ENCODE results near the gene TRPV4. TPM values are rescaled to one million over a fixed set of nuclear protein-coding genes. Genes with fewer than 3 reads are reported as not detected.
"Not testable (repeated sequence)": the region's sequence is repeated elsewhere in the genome, so short reads cannot be mapped to it uniquely, and the experiment has no call there.

Gene TRPV4
- total RNA-seq, 1 donor from 2014 or later = 1.7 TPM

DNA sequence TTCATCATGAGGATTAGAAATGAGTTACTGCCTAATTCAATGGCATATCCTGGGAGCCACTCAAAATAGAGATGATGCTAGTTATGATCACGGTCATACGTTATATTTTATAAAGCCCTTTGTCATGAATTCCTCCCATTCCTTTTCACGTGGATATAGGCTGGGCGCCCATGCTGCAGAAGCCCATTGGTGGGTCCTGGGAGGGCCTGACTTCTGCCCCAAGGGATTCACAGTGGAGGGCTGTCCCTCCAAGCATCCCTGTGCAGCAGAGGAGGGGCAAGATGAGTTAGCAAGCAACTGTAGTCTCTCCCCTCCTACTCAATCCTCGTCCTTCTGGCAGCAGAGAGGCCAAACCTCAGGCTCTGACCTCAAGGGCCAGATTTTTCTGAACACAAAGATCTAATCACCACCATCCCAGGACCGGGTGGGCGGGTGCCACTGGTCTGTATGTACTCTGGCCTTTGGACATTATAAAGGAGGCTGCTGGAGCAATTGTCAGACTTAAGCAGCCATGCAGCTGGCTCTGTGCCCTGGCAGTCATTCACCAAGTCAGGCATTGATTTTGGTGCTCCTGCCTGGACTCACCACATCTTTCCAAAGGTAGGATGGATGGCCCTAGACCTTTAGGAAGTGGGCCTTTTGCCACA is 38.6 kb upstream of the TRPV4 start:
- H3K4me3 ChIP-seq (ENCODE audit: low read depth, low read length) = no peak overlapping the region
- no peaks in the 10 kb centered on the region for H3K36me3 ChIP-seq (ENCODE audit: control insufficient read depth, insufficient read depth, low read length)
- no peaks in the 10 kb centered on the region for H3K27me3 ChIP-seq (ENCODE audit: control insufficient read depth, insufficient read depth, low read length)
- TF ChIP-seq, protein P1, sequence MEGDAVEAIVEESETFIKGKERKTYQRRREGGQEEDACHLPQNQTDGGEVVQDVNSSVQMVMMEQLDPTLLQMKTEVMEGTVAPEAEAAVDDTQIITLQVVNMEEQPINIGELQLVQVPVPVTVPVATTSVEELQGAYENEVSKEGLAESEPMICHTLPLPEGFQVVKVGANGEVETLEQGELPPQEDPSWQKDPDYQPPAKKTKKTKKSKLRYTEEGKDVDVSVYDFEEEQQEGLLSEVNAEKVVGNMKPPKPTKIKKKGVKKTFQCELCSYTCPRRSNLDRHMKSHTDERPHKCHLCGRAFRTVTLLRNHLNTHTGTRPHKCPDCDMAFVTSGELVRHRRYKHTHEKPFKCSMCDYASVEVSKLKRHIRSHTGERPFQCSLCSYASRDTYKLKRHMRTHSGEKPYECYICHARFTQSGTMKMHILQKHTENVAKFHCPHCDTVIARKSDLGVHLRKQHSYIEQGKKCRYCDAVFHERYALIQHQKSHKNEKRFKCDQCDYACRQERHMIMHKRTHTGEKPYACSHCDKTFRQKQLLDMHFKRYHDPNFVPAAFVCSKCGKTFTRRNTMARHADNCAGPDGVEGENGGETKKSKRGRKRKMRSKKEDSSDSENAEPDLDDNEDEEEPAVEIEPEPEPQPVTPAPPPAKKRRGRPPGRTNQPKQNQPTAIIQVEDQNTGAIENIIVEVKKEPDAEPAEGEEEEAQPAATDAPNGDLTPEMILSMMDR (IDR thresholded peaks at IDR 0.05; ENCODE audit: insufficient read depth, low read length, poor library complexity, severe bottlenecking) = no peak
- DNase-seq (ENCODE audit: low read depth) = no peak

DNA sequence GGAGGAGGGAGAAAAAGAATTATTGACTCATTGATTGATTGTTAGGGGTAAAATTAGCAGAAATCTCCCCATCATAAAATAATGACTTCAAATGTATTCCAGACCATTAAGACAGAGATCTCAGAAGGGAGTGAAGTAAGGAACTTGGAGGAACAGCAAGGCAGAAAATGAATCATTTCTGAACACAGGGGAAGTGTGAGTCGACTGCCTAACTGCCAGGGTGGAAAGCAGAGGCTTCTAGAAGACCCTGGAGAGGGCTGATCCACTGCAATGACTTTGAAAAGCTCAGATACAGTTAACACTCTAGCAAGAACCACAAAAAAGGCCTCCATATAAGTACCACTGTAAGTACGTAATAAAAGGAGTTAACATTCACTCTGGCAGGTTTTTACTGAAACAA is 37.5 kb upstream of the TRPV4 start:
- no peak overlapping the region for H3K4me3 ChIP-seq (ENCODE audit: low read depth, low read length)
- no peaks in the 10 kb centered on the region for H3K27me3 ChIP-seq (ENCODE audit: control insufficient read depth, insufficient read depth, low read length)
- DNase-seq (ENCODE audit: low read depth) = no peak
- H3K36me3 ChIP-seq (ENCODE audit: control insufficient read depth, insufficient read depth, low read length) = no peaks in the 10 kb centered on the region
- TF ChIP-seq, protein P1 (IDR thresholded peaks at IDR 0.05; ENCODE audit: insufficient read depth, low read length, poor library complexity, severe bottlenecking) = no peak

- no peak overlapping the region for H3K4me3 ChIP-seq (ENCODE audit: low read depth, low read length)
- no peak for DNase-seq (ENCODE audit: low read depth)
- no peaks in the 10 kb centered on the region for H3K27me3 ChIP-seq (ENCODE audit: control insufficient read depth, insufficient read depth, low read length)
- H3K36me3 ChIP-seq (ENCODE audit: control insufficient read depth, insufficient read depth, low read length) = no peaks in the 10 kb centered on the region
- TF ChIP-seq, protein P1 (IDR thresholded peaks at IDR 0.05; ENCODE audit: insufficient read depth, low read length, poor library complexity, severe bottlenecking) = no peak
Measured at GRCh38 chr12:109868182-109869051, 35.2 kb upstream of the TRPV4 start.

- no peaks in the 10 kb centered on the region for H3K27me3 ChIP-seq (ENCODE audit: control insufficient read depth, insufficient read depth, low read length)
- no peaks in the 10 kb centered on the region for H3K36me3 ChIP-seq (ENCODE audit: control insufficient read depth, insufficient read depth, low read length)
- DNase-seq (ENCODE audit: low read depth) = no peak
- TF ChIP-seq, protein P1 (IDR thresholded peaks at IDR 0.05; ENCODE audit: insufficient read depth, low read length, poor library complexity, severe bottlenecking) = no peak
- H3K4me3 ChIP-seq (ENCODE audit: low read depth, low read length) = no peak overlapping the region
Measured at GRCh38 chr12:109864916-109865315, 31.7 kb upstream of the TRPV4 start.

- H3K36me3 ChIP-seq (ENCODE audit: control insufficient read depth, insufficient read depth, low read length) = no peaks in the 10 kb centered on the region
- no peaks in the 10 kb centered on the region for H3K27me3 ChIP-seq (ENCODE audit: control insufficient read depth, insufficient read depth, low read length)
- no peak overlapping the region for H3K4me3 ChIP-seq (ENCODE audit: low read depth, low read length)
- TF ChIP-seq, protein P1 (IDR thresholded peaks at IDR 0.05; ENCODE audit: insufficient read depth, low read length, poor library complexity, severe bottlenecking) = no peak
- no peak for DNase-seq (ENCODE audit: low read depth)
Measured at GRCh38 chr12:109863847-109864712, 30.9 kb upstream of the TRPV4 start.

- not testable (repeated sequence) for H3K27me3 ChIP-seq (ENCODE audit: control insufficient read depth, insufficient read depth, low read length); DNase-seq (ENCODE audit: low read depth); H3K4me3 ChIP-seq (ENCODE audit: low read depth, low read length); H3K36me3 ChIP-seq (ENCODE audit: control insufficient read depth, insufficient read depth, low read length)
Measured at GRCh38 chr12:109862491-109862890, 29.3 kb upstream of the TRPV4 start.

All from kidney epithelial cell (primary cell).